Keratinocyte (primary cell): ENCODE data around the gene PRSS33. TPM values are rescaled to one million over a fixed set of nuclear protein-coding genes. Genes with fewer than 3 reads are reported as not detected.

Source experiments
- DNase-seq: peaks from one replicate; pipeline ENCODE4 v3.0.0-alpha.2; 2011; ENCODE audit warnings: low read depth, missing footprints, low spot score
- FAIRE-seq: peaks from 2 replicates; lab custom pipeline; 2011; peaks lifted over from hg19 to GRCh38; lab: Jason Lieb, UNC
- H2AFZ ChIP-seq: 2 replicates; pipeline ENCODE4 v1.6.0; 2012; ENCODE audit warnings: low read length, control low read depth, inconsistent platforms; ENCODE audit not compliant: control insufficient read depth
- H3K27ac ChIP-seq: 2 replicates; pipeline ENCODE4 v1.5.1; 2011; ENCODE audit warnings: low read length; ENCODE audit not compliant: control insufficient read depth, insufficient read depth
- H3K27me3 ChIP-seq: 3 replicates; pipeline ENCODE4 v1.6.0; 2011; ENCODE audit warnings: low read length; ENCODE audit not compliant: control insufficient read depth, insufficient read depth; ENCODE audit errors: extremely low read depth
- H3K36me3 ChIP-seq, 2 experiments: 2 replicates in 1 of 2; 3 replicates in 1 of 2; pipeline ENCODE4 v1.5.1; 2011; ENCODE audit warnings: low read length in 2 of 2, mild to moderate bottlenecking in 1 of 2; ENCODE audit not compliant: control insufficient read depth in 2 of 2, insufficient read depth in 2 of 2; ENCODE audit errors: extremely low read depth in 1 of 2
- H3K4me1 ChIP-seq: 3 replicates; pipeline ENCODE4 v1.5.1; 2011; ENCODE audit warnings: low read length; ENCODE audit not compliant: control insufficient read depth, insufficient read depth; ENCODE audit errors: extremely low read depth
- H3K4me2 ChIP-seq: 3 replicates; pipeline ENCODE4 v1.6.0; 2011; ENCODE audit warnings: low read depth, low read length; ENCODE audit not compliant: control insufficient read depth, insufficient read depth; ENCODE audit errors: extremely low read depth
- H3K4me3 ChIP-seq, 3 experiments: fragments of 200-600 bp in 1 of 3; sonication (generic) in 1 of 3; 2 replicates in 2 of 3; 3 replicates in 1 of 3; pipeline ENCODE4 v1.5.1; 2011 to 2016; ENCODE audit warnings: low read length in 3 of 3, mild to moderate bottlenecking in 3 of 3, control low read depth in 2 of 3, inconsistent platforms in 1 of 3, low read depth in 1 of 3, mixed read lengths in 1 of 3, mixed run types in 1 of 3, moderate library complexity in 1 of 3; ENCODE audit not compliant: control insufficient read depth in 2 of 3, insufficient read depth in 2 of 3; ENCODE audit errors: extremely low read depth in 1 of 3
- H3K79me2 ChIP-seq: 2 replicates; pipeline ENCODE4 v1.6.0; 2012; ENCODE audit warnings: low read length; ENCODE audit not compliant: control insufficient read depth, insufficient read depth
- H3K9ac ChIP-seq: 3 replicates; pipeline ENCODE4 v1.6.0; 2011; ENCODE audit warnings: low read length; ENCODE audit not compliant: control insufficient read depth, insufficient read depth; ENCODE audit errors: extremely low read depth
- H3K9me1 ChIP-seq: 3 replicates; pipeline ENCODE4 v1.6.0; 2011; ENCODE audit warnings: low read length; ENCODE audit not compliant: control insufficient read depth, insufficient read depth; ENCODE audit errors: extremely low read depth
- H3K9me3 ChIP-seq: 2 replicates; pipeline ENCODE4 v1.5.1; 2012; ENCODE audit warnings: low read depth, low read length; ENCODE audit not compliant: control insufficient read depth
- H4K20me1 ChIP-seq: 3 replicates; pipeline ENCODE4 v1.6.0; 2011; ENCODE audit warnings: low read length; ENCODE audit not compliant: control insufficient read depth, insufficient read depth; ENCODE audit errors: extremely low read depth
- EZH2 ChIP-seq: IDR thresholded peaks from one replicate; pipeline ENCODE4 v1.6.1; 2012; ENCODE audit warnings: inconsistent platforms, mild to moderate bottlenecking, low read length, moderate library complexity
- dilution Hi-C: fragments of 300-500 bp; cut with MboI; formaldehyde crosslinking; loops from one replicate; pipeline ENCODE4 v1.7.0; 2020; ENCODE audit warnings: low sequenced_read_pairs; ENCODE audit not compliant: extremely low pct_ligation_motif_present
- polyA plus RNA-seq, 5 experiments: library from polyadenylated mRNA; depleted of rRNA in 3 of 5; stranded (reverse) in 3 of 5; stranded (forward) in 1 of 5; unstranded in 1 of 5; fragments of >200 nt; gene quantifications; 1 replicate in 1 of 5; 2 replicates in 3 of 5; 3 replicates in 1 of 5; pipeline versions ENCODE4 v1.2.1 to v1.2.3, GENCODE V29; 2011 to 2012; ENCODE audit warnings: missing spikeins in 2 of 5, low read depth in 1 of 5, low replicate concordance in 1 of 5
- TF ChIP-seq, protein P1 (sequence below), 3 experiments: IDR thresholded peaks in 1 of 3; conservative IDR thresholded peaks in 1 of 3; optimal IDR thresholded peaks in 1 of 3; 2 replicates in 2 of 3; 3 replicates in 1 of 3; pipeline versions ENCODE3 to v1.5.1; 2011; ENCODE audit warnings: low read length in 3 of 3, mild to moderate bottlenecking in 3 of 3, moderate library complexity in 2 of 3, control low read depth in 1 of 3, inconsistent platforms in 1 of 3; ENCODE audit not compliant: insufficient read depth in 2 of 3; ENCODE audit errors: extremely low read depth in 1 of 3

The PRSS33 gene
- polyA plus RNA-seq, 1 donor (not counting 4 experiments of a cell fraction or from before 2014, with no cell fraction given): not detected

DNA sequence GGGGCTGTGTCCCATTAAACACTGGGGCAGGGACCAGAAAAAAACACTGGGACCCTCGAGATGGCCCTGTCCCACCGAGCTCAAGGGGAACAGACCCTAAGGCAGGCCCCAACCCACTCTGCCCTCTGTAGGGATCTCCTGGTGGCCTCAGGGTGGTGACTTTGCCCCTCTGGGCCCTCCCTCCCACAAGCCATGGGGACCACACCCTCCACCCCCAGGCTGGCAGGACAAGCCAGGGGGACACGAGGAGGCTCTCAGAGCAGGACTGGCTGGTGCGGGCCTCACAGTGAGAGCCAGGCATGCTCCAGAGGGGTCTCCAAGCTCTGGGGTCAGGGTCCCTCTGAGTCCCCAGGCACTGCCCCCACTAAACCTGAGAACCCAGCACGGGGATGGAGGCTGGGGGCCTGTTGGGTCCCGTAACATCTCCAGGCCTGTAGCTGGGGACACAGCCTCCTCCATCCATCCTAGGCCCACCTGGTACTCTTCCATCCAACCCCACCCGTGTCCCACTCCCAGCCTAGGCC lies 49.4 kb downstream of the PRSS33 start:
- Histone ChIP-seq H4K20me1 (no peaks in the 10 kb centered on the region), H3K27me3 (no peaks in the 10 kb centered on the region), H3K4me1 (peaks cover 3% of the 10 kb centered on the region), H3K27ac (no peak overlapping the region), H3K36me3 (no peaks in the 10 kb centered on the region), H2AFZ (no peak overlapping the region), H3K4me3 (no peak overlapping the region), H3K4me2 (no peak overlapping the region), H3K9ac (no peak overlapping the region), H3K9me1 (no peaks in the 10 kb centered on the region), H3K79me2 (no peaks in the 10 kb centered on the region), H3K9me3 (no peaks in the 10 kb centered on the region)
- DNase-seq (no peak), FAIRE-seq (no peak)
- dilution Hi-C loops: no loop called here
- TF ChIP-seq, protein P1, sequence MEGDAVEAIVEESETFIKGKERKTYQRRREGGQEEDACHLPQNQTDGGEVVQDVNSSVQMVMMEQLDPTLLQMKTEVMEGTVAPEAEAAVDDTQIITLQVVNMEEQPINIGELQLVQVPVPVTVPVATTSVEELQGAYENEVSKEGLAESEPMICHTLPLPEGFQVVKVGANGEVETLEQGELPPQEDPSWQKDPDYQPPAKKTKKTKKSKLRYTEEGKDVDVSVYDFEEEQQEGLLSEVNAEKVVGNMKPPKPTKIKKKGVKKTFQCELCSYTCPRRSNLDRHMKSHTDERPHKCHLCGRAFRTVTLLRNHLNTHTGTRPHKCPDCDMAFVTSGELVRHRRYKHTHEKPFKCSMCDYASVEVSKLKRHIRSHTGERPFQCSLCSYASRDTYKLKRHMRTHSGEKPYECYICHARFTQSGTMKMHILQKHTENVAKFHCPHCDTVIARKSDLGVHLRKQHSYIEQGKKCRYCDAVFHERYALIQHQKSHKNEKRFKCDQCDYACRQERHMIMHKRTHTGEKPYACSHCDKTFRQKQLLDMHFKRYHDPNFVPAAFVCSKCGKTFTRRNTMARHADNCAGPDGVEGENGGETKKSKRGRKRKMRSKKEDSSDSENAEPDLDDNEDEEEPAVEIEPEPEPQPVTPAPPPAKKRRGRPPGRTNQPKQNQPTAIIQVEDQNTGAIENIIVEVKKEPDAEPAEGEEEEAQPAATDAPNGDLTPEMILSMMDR (optimal IDR thresholded peaks at IDR 0.05 in 1 of 3, IDR thresholded peaks at IDR 0.05 in 1 of 3, conservative IDR thresholded peaks at IDR 0.05 in 1 of 3; ENCODE audit: extremely low read depth in 1 of 3, insufficient read depth in 2 of 3, low read length in 3 of 3): no peak
- no peak for TF ChIP-seq EZH2

DNA sequence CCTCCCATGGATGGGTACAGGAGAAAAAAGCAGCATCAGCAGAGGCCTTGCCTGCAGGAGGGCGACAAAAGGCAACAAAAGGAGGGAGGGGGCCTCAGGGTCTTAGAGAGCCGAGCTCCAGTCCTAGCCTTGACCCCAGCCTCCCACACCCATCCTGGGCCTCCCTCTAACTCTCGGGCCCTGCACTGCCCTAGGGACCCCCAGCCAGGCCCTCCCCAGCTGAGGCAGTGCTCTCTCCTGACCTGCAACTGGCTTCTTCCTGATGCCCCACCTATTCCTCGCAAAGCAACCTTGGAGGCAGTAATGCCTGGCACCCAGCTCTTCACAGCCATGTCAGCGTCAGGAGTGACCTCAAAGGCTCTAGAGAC lies 50.1 kb downstream of the PRSS33 start:
- H3K9me1 ChIP-seq: no peaks in the 10 kb centered on the region
- H3K9ac ChIP-seq: no peak overlapping the region
- H3K27ac ChIP-seq: no peak overlapping the region
- H3K79me2 ChIP-seq: no peaks in the 10 kb centered on the region
- peaks cover 3% of the 10 kb centered on the region for H3K4me1 ChIP-seq
- no peak overlapping the region for H2AFZ ChIP-seq
- H3K4me3 ChIP-seq: no peak overlapping the region
- no peak for FAIRE-seq
- H3K4me2 ChIP-seq: no peak overlapping the region
- no peaks in the 10 kb centered on the region for H3K27me3 ChIP-seq
- no peak for DNase-seq
- H3K36me3 ChIP-seq: no peaks in the 10 kb centered on the region
- TF ChIP-seq, protein P1 (optimal IDR thresholded peaks at IDR 0.05 in 1 of 3, IDR thresholded peaks at IDR 0.05 in 1 of 3, conservative IDR thresholded peaks at IDR 0.05 in 1 of 3; ENCODE audit: extremely low read depth in 1 of 3, insufficient read depth in 2 of 3, low read length in 3 of 3): no peak
- no peak for TF ChIP-seq EZH2
- no peaks in the 10 kb centered on the region for H3K9me3 ChIP-seq
- dilution Hi-C loops: no loop called here
- H4K20me1 ChIP-seq: no peaks in the 10 kb centered on the region
